HG03139 (cell line): Measurements from ENCODE around the gene COL25A1.
"Not testable (repeated sequence)": the region's sequence is repeated elsewhere in the genome, so short reads cannot be mapped to it uniquely, and the experiment has no call there.

Experiments
- ATAC-seq: cut with Tn5 transposase; IDR thresholded peaks from one replicate; pipeline ENCODE4 v1.9.1; 2021; ENCODE audit not compliant: unreplicated experiment

COL25A1 gene

DNA sequence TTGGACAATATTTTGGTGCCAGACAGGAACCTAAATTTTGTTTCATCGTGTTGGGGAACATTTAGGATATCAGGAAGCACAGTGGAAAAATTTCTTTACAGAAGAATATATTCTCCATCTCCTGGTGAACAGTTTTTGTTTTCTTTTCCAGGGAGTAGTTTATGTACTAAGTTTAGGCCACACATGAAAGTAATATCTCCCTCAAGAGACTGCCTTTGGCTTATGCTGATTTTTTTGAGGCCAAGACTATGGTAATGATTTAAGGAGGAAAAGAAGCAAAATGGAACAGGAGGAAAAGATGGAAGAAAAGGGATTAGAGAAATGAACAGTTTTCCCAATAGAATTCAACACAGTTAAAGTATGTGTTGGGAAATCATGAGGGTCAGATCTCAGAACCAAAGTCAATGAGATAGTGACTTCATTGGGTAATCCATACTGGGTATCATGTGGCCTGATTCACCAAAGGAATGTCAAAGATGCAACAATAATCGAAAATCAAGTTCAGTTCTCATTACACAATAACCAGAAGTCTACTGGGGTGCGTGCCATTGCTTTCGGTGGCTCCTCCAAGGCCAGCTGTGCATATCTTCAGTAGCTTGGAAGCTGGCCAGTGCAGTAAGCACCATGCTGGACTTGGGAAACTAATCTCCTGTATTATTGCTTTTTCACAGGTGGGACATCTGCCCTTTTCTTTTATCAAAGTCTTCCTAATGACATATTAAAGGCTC is 234.8 kb downstream of the COL25A1 start:
- ATAC-seq: no peak

- ATAC-seq: no peak
Measured at GRCh38 chr4:109065006-109065405, 237.5 kb downstream of the COL25A1 start.

GRCh38 chr4:109053257-109053656 is 249.2 kb downstream of the COL25A1 start:
- no peak for ATAC-seq

DNA sequence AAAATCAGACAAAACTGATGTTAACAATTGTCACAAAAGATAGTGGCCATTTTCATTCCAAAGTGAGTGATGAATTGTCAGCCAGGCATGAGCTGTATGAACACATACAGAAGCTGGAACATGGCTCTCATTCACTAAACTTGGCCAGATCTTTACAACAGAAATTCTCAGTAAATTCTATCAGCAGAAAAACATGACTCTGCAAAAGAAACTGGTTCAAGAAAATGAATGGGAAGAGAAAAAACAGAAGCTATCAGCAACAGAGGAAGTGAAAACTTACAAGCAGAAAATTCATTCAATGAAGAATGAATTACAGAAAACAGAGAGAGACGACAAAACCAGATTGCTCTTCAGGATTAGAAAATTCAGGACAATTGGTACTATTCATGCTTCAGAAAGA is 249.6 kb downstream of the COL25A1 start:
- ATAC-seq: no peak

- no peak for ATAC-seq
Measured at GRCh38 chr4:109051054-109051453, 251.4 kb downstream of the COL25A1 start.

DNA sequence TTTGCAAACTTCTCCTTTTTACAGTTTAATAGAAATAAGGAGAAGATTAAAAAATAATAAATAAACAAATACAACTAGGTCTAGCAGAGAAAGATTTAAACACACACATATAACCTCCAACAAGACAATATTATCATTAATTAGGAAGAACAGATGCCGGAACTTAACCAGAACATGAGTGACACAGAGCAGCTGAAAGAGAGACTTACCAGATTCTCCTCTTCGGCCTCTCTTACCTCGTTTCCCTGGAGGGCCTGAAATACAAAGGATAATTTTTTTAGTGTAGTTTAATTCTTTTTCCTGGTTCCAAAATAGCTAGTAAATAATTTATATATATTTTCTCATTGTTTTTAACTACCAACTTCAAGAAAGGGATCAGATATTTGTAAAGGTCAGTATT is 252.5 kb downstream of the COL25A1 start:
- ATAC-seq: no peak

GRCh38 chr4:109046471-109047201 is 255.8 kb downstream of the COL25A1 start:
- ATAC-seq: no peak

- ATAC-seq: no peak
Measured at GRCh38 chr4:109044431-109044830, 258.0 kb downstream of the COL25A1 start.

DNA sequence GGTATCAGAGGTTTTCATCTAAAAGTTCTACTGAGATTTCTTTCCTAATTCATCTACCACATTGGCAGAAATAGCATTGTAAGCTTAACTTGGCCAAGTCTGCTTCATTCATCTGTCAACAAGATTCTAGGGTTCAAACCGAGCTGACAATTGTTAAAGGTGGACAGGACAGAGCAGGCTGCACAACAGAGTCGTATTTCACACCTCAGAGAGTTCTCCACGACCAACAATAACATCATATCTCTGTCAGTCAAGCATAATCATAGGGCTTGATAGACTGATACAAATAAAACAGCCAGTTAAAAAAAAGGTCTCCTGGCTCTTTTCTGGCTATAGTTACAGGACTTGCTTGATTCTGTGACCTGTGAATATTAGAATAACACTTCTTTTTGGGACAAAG is 259.2 kb downstream of the COL25A1 start:
- no peak for ATAC-seq

DNA sequence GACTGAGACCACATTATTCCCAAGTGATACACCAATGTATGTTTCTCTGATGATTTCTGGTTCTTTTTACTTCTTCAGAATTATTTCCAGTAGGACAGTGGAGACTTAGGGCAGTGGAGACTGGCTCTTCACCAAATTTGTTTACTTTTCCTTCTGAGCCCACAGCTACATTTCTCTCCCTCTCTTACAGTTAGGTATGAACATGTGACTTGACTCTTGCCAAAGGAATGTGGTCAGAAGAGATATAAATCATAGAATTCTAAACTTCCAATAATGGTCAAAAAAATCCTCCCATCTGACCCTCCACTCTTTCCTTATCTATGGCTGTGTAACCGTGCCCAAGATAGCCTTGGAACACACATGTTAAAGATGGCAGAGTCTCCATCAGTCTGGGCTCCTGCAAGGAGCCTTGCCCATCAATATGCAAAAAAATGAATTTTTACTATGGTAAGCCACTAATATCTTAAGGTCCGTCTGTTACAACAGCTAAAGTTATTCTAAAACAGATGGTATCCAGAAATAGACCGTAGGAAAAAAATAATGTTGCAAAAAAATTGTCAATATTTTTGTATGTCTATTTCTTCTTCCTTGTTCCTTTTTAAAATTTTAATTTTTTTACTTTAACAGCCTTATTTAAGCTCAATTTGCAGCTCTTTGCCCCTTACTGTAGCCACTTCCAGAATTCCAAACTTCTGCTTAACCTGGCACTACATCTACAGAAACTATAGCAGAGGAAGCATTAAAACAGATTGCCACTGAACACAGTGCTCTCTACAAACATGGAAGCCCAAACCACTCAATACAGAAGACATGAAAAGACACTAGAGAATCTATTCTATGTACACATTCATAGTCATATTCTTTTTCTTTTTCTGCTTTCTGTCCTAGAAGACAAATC is 260.7 kb downstream of the COL25A1 start:
- no peak for ATAC-seq

- ATAC-seq: no peak
Measured at GRCh38 chr4:109040441-109040840, 262.0 kb downstream of the COL25A1 start.

DNA sequence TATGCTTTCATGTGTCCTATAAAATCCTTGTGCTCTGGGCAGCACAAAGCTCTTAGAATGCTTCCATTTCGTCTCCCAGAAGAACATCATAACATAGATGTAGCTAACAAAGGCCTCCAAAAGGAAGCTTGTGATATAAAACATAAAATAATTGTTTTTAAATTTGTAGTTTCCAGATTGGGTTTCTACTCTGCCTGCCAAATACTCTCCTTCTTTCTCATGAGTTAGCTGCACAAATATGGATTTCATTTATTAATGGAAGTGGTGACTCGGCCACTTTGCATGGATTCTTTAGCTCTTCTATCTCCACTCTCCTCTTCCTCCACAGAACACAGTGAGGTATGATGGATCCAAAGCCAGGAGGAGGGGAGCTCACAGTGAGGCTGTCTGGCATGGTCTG is 265.4 kb downstream of the COL25A1 start:
- no peak for ATAC-seq

GRCh38 chr4:109033993-109034392 is 268.5 kb downstream of the COL25A1 start:
- no peak for ATAC-seq

DNA sequence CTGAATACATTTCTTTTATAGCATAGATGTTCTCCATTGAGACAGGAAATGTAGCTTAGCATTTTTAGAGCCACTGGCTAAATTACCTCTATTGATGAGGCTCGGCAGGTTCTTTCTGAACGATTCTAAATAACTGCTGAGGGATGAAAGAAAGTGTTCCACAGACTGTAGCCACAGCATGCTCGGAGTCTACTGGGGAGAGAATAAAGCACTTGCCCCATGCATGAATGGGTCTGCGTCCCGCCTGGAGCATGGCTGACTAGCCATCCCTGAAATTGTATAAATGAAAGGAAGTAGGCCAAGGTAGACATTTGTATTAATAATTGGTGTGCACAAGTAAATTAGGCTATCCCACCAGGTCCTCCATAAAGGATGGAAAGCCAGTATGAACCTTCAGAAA is 269.8 kb downstream of the COL25A1 start:
- no peak for ATAC-seq

- no peak for ATAC-seq
Measured at GRCh38 chr4:109029987-109030386, 272.5 kb downstream of the COL25A1 start.

- ATAC-seq: no peak
Measured at GRCh38 chr4:109027016-109027500, 275.4 kb downstream of the COL25A1 start.

DNA sequence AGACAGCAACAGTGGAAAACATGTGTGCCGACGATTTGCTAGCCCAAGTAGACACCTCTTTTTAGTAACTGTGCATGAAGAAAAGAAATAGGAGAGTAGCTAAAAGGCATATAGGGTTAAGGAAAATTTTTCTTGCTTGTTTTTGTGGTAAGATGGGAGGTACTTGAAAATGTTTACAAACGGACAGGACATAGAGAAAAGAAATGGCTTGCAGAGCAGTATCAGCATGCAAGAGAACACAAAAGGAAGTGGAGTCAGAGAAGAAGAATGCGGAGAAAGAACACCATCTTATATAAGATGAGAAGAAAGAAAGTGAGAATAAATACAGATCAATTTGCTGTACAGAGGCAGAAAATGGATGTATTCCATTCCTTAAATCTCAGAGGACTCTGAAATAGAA is 275.9 kb downstream of the COL25A1 start:
- ATAC-seq: no peak

DNA sequence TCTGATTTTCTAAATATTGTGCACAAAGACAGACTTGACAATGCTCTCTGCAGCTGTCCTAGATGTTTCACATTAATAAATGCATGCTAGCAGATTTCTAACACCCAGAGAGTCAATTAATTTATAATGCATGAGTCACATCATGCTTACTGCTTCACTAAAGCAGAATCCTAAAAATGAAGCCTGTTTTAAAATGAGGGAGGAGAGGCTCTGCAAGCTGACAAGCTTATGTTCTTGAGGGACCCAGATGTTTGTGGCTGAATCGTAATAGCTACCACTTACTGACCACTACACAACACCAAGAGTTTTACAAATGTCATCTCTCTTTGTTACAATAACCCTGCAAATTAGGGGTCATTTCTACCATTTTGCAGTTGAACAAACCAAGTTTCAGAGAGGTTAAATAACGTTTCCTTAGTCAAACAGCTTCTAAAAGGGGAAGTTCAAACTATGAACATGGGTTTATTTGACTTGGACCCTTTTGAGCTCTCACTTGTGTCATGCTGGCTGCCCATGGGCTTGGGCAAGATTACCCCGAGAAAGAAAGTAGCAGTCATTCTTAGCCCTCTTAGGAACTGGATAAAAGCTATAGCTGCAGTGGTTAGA is 276.9 kb downstream of the COL25A1 start:
- no peak for ATAC-seq

DNA sequence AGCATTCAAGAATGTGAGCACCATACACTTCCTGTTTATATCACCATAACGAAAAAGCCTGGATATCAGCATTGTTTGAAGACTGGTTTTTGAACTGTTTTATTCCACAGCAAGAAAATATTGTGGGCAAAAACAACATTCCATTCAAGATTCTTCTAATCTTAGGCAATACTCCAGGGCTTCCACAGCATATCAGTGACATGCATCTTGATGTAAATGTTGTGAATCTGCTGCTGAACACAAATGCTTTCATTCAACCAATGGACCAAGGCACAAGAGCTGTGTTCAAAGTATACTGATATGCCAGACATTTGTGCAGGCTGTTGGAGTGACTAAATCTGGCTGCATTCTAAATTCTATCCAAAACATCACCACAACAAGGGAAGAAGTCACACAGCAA is 279.5 kb downstream of the COL25A1 start:
- no peak for ATAC-seq

- ATAC-seq: not testable (repeated sequence)
Measured at GRCh38 chr4:109021630-109022029, 280.8 kb downstream of the COL25A1 start.

- no peak for ATAC-seq
Measured at GRCh38 chr4:109020861-109021260, 281.6 kb downstream of the COL25A1 start.
